HL-60 (cell line): ENCODE data around the gene MCRS1.

ENCODE experiments used
- DNase-seq, 2 experiments: peaks; one replicate each; pipeline ENCODE4 v3.0.0-alpha.2; 2010 to 2020; ENCODE audit warnings: low read depth in 1 of 2, low spot score in 1 of 2
- H3K27ac ChIP-seq: fragments of 250-450 bp; sonication (Bioruptor Pico); replicated peaks from 2 replicates; pipeline ENCODE4 v1.5.1; 2020; ENCODE audit warnings: mild to moderate bottlenecking, moderate library complexity
- H3K27me3 ChIP-seq: fragments of 250-450 bp; sonication (Bioruptor Pico); 2 replicates; pipeline ENCODE4 v1.5.1; 2021; ENCODE audit warnings: mild to moderate bottlenecking, moderate library complexity; ENCODE audit not compliant: insufficient read depth, poor library complexity, severe bottlenecking
- H3K4me3 ChIP-seq: replicated peaks from 2 replicates; pipeline ENCODE4 v1.5.1; 2011; ENCODE audit warnings: mild to moderate bottlenecking, control low read depth, low read length; ENCODE audit not compliant: insufficient read depth
- CTCF ChIP-seq: IDR thresholded peaks from one replicate; pipeline ENCODE4 v1.5.1; 2011; ENCODE audit warnings: low read length, control low read depth, inconsistent platforms; ENCODE audit not compliant: insufficient read depth
- GABPA ChIP-seq: IDR thresholded peaks from 2 replicates; pipeline ENCODE4 v1.6.1; 2012; ENCODE audit warnings: low read depth
- POLR2AphosphoS5 ChIP-seq: IDR thresholded peaks from 2 replicates; pipeline ENCODE4 v1.6.1; 2012; ENCODE audit warnings: low read depth
- SPI1 ChIP-seq: IDR thresholded peaks from 2 replicates; pipeline ENCODE4 v1.6.1; 2012; ENCODE audit warnings: low read depth, mild to moderate bottlenecking, borderline replicate concordance
- TF ChIP-seq, protein P1 (sequence below): IDR thresholded peaks from 2 replicates; pipeline ENCODE4 v1.6.1; 2012; ENCODE audit warnings: low read depth; ENCODE audit not compliant: insufficient replicate concordance

The MCRS1 gene

GRCh38 chr12:49550693-49551252, 17.2 kb downstream of the MCRS1 start:
- Histone ChIP-seq H3K27me3 (peaks cover 18% of the 10 kb centered on the region), H3K4me3 (no peak overlapping the region), H3K27ac (no peak overlapping the region)
- DNase-seq, result no peak
- TF ChIP-seq POLR2AphosphoS5, result no peak
- TF ChIP-seq, protein P1, sequence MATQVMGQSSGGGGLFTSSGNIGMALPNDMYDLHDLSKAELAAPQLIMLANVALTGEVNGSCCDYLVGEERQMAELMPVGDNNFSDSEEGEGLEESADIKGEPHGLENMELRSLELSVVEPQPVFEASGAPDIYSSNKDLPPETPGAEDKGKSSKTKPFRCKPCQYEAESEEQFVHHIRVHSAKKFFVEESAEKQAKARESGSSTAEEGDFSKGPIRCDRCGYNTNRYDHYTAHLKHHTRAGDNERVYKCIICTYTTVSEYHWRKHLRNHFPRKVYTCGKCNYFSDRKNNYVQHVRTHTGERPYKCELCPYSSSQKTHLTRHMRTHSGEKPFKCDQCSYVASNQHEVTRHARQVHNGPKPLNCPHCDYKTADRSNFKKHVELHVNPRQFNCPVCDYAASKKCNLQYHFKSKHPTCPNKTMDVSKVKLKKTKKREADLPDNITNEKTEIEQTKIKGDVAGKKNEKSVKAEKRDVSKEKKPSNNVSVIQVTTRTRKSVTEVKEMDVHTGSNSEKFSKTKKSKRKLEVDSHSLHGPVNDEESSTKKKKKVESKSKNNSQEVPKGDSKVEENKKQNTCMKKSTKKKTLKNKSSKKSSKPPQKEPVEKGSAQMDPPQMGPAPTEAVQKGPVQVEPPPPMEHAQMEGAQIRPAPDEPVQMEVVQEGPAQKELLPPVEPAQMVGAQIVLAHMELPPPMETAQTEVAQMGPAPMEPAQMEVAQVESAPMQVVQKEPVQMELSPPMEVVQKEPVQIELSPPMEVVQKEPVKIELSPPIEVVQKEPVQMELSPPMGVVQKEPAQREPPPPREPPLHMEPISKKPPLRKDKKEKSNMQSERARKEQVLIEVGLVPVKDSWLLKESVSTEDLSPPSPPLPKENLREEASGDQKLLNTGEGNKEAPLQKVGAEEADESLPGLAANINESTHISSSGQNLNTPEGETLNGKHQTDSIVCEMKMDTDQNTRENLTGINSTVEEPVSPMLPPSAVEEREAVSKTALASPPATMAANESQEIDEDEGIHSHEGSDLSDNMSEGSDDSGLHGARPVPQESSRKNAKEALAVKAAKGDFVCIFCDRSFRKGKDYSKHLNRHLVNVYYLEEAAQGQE, result no peak
- TF ChIP-seq SPI1, result no peak
- TF ChIP-seq CTCF, result no peak
- TF ChIP-seq GABPA, result no peak

- H3K27me3 ChIP-seq, result peaks cover 19% of the 10 kb centered on the region
- H3K4me3 ChIP-seq, result no peak overlapping the region
- TF ChIP-seq GABPA (no peak), SPI1 (no peak), POLR2AphosphoS5 (no peak), CTCF (no peak)
- TF ChIP-seq, protein P1, result no peak
- no peak for DNase-seq
- H3K27ac ChIP-seq, result no peak overlapping the region
Observed at GRCh38 chr12:49549735-49550692, 17.9 kb downstream of the MCRS1 start.

DNA sequence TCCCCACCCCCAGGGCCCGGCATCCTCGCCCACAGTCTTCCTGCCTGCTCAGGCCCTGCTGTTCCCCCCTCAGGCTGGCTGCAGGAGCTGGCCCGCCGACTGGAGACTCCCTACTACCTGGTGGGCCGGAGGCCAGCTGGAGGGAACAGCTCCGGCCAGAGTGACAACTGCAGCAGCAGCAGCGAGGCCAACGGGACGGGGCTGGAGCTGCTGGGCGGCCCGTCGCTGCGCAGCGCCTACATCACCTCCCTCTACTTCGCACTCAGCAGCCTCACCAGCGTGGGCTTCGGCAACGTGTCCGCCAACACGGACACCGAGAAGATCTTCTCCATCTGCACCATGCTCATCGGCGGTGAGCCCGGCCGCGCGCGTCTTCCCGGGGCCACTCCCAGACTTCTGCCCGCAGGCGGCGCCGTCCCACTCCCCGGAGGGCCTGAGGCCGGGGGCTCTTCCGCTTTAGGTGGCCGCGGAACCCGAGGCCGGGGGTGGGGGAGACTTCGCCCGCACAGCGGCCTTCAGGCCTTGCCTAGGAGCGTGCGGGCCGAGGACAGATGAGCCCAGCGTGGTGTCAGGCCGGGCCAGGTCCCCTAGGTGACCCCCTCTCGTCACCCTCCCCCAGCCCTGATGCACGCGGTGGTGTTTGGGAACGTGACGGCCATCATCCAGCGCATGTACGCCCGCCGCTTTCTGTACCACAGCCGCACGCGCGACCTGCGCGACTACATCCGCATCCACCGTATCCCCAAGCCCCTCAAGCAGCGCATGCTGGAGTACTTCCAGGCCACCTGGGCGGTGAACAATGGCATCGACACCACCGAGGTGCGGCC, 18.9 kb downstream of the MCRS1 start:
- no peak overlapping the region for H3K4me3 ChIP-seq
- DNase-seq, result peak in 1 of 2 experiments; percentile 21
- H3K27me3 ChIP-seq, result peaks cover 20% of the 10 kb centered on the region

More for the DNA sequence above, 18.9 kb downstream of the MCRS1 start:
- no peak for TF ChIP-seq GABPA
- TF ChIP-seq, protein P1, result no peak
- no peak for TF ChIP-seq POLR2AphosphoS5
- no peak for TF ChIP-seq SPI1
- no peak for TF ChIP-seq CTCF
- no peak overlapping the region for H3K27ac ChIP-seq
